ENCODE data around the gene ACVRL1. TPM values are rescaled to one million over a fixed set of nuclear protein-coding genes. Genes with fewer than 3 reads are reported as not detected.

Gene ACVRL1
- total RNA-seq, 1 experiment from 2014 or later, result not detected

GRCh38 chr12:51938726-51939125 lies 31.4 kb downstream of the ACVRL1 start:
- Histone ChIP-seq H2AFZ (ENCODE audit: low read length) (no peak overlapping the region), H3K14ac (ENCODE audit: insufficient read depth, low read length) (no peak overlapping the region), H2BK5ac (ENCODE audit: insufficient read length, low read length) (no peak overlapping the region)

More at GRCh38 chr12:51938726-51939125, 31.4 kb downstream of the ACVRL1 start:
- Histone ChIP-seq H3K4me2 (ENCODE audit: insufficient read depth, insufficient read length, low read length) (no peak overlapping the region), H3K4ac (ENCODE audit: low read depth, low read length) (no peak overlapping the region), H3K79me2 (ENCODE audit: insufficient read depth, low read length) (no peaks in the 10 kb centered on the region), H3K9ac (ENCODE audit: extremely low read depth, insufficient read length, low read length) (no peak overlapping the region), H3K9me3 (ENCODE audit: control insufficient read depth, low read depth, low read length) (no peaks in the 10 kb centered on the region), H2AK5ac (ENCODE audit: insufficient read length, low read length) (no peak overlapping the region), H3K27ac (ENCODE audit: insufficient read length, low read depth, low read length) (no peak overlapping the region), H3K23ac (ENCODE audit: insufficient read length, low read depth, low read length) (no peak overlapping the region), H2BK12ac (ENCODE audit: insufficient read length, low read depth, low read length) (no peak overlapping the region), H2BK120ac (ENCODE audit: low read depth, low read length, poor library complexity, severe bottlenecking) (no peak overlapping the region), H3K23me2 (ENCODE audit: insufficient read length, low read depth, low read length, poor library complexity, severe bottlenecking) (no peaks in the 10 kb centered on the region), H4K8ac (replicated peaks; ENCODE audit: insufficient read length, low read depth, low read length) (no peak overlapping the region), H3K18ac (ENCODE audit: insufficient read length, low read depth, low read length) (no peak overlapping the region), H3K27me3 (ENCODE audit: insufficient read depth, low read length) (0 out of 2 replicates have a peak, but pooled peaks cover 3% of the 10 kb centered on the region), H4K20me1 (ENCODE audit: control insufficient read depth, insufficient read depth, insufficient read length) (no peaks in the 10 kb centered on the region), H3K56ac (ENCODE audit: insufficient read length, low read depth, low read length) (no peak overlapping the region), H4K5ac (ENCODE audit: insufficient read length, low read depth, low read length) (no peak overlapping the region), H3K79me1 (ENCODE audit: insufficient read depth, low read depth, low read length, poor library complexity, severe bottlenecking) (no peaks in the 10 kb centered on the region), H2BK15ac (ENCODE audit: low read depth, low read length) (no peak overlapping the region), H3K4me1 (ENCODE audit: insufficient read depth, low read length) (no peaks in the 10 kb centered on the region; the same call in 1 of the 2 replicates), H3T11ph (ENCODE audit: low read length) (no peak overlapping the region), H2BK20ac (ENCODE audit: low read depth, low read length, poor library complexity, severe bottlenecking) (no peak overlapping the region), H4K91ac (ENCODE audit: insufficient read length, low read depth, low read length) (no peak overlapping the region)
- H3K9me3 Mint-ChIP-seq, result peaks cover 0 to 3% of the 10 kb centered on the region in 2 experiments; a peak in 1 of 5 replicates
- no peak for DNase-seq
- H3K36me3 Mint-ChIP-seq (ENCODE audit: insufficient read depth in 1 of 3, low read depth in 3 of 3), result no peaks in the 10 kb centered on the region
- H3K27me3 Mint-ChIP-seq (ENCODE audit: low read depth), result peaks cover 29% of the 10 kb centered on the region
- H3K4me3 Mint-ChIP-seq, result no peak overlapping the region
- H3K4me1 Mint-ChIP-seq, result peaks cover 12 to 15% of the 10 kb centered on the region in 2 experiments; a peak in 3 of 4 replicates
- no CpG with 5 or more reads among the region's 6 CpGs for WGBS (ENCODE audit: extremely low coverage, insufficient read length, low lambda C conversion rate)
- no peak for TF ChIP-seq CTCF (conservative IDR thresholded peaks at IDR 0.05)
- H3K27ac Mint-ChIP-seq, result no peak overlapping the region
